ENCODE measurements around the gene TPSAB1.
"Not testable (repeated sequence)": the region's sequence is repeated elsewhere in the genome, so short reads cannot be mapped to it uniquely, and the experiment has no call there.

The TPSAB1 gene

DNA sequence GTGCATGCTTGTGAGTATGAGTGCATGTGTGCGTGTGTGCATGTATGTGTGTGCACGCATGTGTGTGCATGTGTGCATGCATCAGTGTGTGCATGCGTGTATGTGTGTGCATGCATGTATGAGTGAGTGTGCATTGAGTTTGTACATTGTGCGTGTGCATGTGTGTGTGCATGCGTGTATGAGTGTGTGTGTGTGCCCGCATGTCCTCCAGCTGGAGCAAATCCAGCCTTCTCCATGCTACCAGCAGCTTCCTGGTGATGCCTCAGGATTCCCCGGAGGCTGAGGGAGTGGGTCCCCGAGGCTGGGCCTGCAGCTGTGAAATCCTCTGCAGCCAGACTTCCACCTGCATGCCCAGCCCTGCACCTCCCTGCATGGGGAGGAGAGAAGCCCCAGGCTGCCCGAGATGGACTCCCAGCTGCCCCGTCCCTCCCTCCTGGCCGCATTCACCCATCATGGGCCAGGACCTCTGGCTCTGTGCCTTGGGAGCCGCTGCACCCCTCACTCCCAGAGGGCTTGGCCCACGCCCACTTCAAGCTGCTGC is 24.7 kb downstream of the TPSAB1 start:
- DNase-seq (ENCODE audit: low read depth in 2 of 2): no peak

DNA sequence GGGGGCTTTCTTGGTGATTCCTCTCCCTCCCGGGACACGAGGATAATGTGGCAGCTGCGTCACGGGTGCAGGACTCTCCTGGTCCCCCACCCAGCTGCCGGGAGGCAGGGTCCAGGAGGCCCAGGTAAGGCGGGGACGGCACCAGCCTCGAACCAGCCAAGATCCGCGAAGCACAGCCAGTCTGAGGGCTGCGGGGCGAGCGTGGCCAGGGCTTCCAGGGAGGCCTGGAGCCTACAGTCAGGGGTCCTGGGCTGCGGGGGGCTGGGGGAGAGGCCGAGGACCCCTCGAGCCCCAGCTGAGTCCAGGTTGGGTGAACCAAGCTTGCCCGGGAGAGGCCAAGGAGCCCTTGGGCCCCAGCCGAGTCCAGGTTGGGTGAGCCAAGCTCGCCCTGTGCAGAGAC is 25.3 kb downstream of the TPSAB1 start:
- DNase-seq (ENCODE audit: low read depth in 2 of 2): no peak

DNA sequence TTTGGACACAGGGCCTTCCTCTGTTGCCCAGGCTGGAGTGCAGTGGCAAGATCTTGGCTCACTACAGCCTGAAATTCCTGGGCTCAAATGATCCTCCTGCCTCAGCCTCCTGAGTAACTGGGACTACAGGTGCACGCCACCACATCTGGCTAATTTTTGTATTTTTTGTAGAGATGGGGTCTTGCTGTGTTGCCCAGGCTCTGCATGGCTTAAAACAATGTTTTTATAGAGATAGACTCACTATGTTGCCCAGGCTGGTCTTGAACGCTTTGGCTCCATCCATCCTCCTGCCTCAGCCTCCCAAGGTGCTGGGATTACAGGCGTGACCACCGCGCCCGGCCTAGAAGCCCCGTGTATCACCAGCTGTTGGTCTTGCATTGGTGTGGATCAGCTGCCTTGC is 28.9 kb downstream of the TPSAB1 start:
- DNase-seq (ENCODE audit: low read depth in 2 of 2): not testable (repeated sequence)

DNA sequence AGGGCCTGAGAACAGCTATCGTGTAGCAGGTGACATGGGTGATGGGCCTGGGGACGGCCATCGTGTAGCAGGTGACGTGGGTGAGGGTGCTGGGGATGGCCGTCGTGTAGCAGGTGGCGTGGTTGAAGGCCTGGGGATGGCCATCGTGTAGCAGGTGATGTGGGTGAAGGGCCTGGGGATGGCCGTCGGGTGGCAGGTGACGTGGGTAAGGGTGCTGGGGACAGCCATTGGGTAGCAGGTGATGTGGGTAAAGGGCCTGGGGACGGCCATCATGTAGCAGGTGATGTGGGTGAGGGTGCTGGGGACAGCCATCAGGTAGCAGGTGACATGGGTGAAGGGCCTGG is 30.8 kb downstream of the TPSAB1 start:
- DNase-seq (ENCODE audit: low read depth in 2 of 2): no peak

DNA sequence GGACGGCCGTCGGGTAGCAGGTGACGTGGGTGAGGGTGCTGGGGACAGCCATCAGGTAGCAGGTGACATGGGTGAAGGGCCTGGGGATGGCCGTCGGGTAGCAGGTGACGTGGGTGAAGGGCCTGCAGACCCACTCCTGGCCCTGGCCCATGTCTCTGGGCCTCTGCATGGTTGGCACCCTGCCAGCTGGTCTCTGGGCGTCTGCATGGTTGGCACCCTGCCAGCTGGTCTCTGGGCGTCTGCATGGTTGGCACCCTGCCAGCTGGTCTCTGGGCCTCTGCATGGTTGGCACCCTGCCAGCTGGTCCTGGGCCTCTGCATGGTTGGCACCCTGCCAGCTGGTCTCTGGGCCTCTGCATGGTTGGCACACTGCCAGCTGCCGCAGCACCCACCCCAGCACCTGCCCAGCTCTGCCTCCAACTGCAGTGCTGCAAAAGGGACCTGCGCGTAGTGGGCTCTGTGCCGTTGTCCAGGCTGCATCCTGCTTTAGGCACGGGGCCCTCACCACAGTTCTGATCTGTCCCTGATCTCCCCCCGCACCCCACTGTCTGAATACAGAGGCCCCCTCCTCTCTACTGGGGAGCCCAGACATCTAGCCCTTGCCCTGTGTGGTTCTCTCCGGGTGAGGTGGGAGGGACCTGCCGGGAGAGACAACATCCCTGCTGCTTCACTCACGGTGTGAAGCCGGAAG is 31.4 kb downstream of the TPSAB1 start:
- DNase-seq (ENCODE audit: low read depth in 2 of 2): not testable (repeated sequence)

DNA sequence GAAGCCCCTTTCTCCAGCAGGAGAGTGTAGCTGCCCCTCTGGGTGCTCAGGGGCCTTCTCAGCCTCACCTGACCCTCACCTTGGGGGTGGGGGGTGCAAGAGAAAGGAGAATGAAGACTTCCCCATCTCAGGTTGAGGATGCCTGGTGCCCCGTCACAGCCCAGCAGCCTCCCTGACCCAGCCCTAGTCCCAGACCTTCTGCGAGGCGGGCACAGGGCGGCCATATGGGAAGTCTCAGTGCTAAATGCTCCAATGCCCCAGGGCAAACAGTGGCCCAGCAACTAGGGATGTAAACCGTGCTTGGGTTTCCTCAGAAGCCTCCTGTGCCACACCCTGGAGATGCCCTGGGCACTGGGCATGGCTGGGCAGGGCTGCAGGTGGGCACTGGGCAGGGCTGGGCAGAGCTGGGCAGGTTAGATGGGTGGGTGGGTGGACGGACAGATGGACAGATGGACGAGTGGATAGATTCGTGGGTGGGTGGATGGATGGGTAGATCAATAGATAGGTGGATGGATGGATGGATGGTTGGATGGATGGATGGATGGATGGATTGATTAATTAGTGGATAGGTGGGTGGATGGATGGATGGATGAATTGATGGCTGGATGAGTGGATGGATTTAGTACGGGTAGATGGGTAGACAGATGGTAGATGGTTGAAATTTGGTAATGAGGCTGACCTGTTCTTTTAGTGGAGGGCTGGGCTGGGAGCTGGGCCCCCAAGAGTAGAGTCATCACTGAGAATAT is 32.1 kb downstream of the TPSAB1 start:
- DNase-seq (ENCODE audit: low read depth in 2 of 2): no peak

DNA sequence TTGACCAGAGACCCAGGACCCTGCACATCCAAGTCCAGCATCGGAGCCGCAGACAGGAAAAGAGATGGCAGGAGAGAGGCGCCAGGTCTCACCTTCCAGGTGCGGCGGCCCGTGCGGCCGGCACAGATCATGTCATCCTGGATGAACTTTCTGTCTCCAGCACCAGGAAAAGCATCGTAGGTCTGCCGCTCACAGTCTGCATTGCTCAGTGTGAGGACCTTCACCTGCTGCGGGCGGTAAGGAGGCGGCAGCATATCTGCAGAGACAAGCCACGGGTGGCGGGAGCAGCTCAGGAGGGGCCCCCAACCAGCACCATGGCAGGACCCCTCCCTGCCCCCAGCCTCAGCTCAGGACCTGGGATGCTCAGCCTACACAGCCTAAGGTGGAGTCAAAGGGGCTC is 33.3 kb downstream of the TPSAB1 start:
- DNase-seq (ENCODE audit: low read depth in 2 of 2): no peak

DNA sequence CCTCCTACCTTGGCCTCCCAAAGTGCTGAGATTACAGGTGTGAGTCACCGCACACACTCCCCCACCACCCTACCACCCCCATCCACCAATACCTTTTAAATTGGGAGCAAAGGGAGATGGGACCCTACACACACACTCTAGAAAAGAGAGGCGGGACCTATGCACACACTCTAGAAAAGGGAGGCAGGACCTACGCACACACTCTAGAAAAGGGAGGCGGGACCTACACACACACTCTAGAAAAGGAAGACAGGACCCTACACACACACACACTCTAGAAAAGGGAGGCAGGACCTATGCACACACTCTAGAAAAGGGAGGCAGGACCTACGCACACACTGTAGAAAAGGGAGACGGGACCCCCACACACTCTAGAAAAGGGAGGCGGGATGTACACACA is 34.3 kb downstream of the TPSAB1 start:
- DNase-seq (ENCODE audit: low read depth in 2 of 2): no peak

DNA sequence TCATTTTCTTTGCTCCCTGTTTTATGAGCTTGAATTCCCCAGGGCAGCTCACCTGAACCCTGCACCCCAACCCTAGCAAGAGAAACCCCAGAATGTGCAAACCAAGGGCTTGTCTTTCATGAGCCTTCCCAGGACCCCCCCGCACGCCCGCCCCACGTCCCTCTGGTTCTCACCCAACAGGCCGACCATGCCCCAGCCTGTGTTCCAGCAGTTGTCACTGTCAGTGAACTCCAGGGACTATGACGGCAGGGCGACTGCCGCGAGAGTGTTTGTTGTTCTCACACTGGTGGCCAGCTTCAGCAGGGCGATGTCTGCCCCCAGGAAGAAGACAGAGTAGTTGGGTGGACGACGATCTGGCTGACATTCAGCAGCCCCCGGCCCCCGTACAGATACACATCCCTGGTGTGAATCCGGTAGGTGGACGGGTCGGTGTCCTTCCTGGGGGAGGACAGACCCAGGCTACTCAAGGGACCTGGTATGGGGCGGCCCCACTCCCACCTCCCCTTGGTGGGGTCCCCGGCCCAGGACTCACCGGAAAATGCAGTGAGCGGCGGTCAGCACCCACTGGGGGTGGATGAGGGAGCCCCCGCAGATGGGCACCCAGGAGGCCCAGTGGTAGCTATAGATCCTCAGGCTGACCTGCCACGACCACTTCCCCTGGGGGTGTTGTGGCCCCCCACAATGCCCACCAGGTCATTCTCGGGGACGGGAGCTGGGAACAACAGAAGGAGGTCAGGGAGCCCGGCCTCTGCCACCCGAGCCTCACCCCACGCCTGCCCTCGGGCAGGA is 35.5 kb downstream of the TPSAB1 start:
- DNase-seq (ENCODE audit: low read depth in 2 of 2): no peak

DNA sequence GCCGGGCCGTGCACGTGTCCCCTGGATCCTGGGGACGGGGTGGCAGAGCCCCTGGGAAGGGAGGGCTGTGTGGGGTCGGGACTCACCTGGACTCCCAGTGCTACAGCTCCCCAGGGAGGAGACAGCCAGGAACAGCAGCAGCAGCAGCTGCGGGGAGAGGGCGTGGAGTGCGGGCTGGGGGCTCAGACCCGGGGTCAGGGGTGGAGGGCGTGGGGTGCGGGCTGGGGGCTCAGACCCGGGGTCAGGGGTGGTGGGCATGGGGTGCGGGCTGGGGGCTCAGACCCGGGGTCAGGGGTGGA is 36.0 kb downstream of the TPSAB1 start:
- no peak for DNase-seq (ENCODE audit: low read depth in 2 of 2)

DNA sequence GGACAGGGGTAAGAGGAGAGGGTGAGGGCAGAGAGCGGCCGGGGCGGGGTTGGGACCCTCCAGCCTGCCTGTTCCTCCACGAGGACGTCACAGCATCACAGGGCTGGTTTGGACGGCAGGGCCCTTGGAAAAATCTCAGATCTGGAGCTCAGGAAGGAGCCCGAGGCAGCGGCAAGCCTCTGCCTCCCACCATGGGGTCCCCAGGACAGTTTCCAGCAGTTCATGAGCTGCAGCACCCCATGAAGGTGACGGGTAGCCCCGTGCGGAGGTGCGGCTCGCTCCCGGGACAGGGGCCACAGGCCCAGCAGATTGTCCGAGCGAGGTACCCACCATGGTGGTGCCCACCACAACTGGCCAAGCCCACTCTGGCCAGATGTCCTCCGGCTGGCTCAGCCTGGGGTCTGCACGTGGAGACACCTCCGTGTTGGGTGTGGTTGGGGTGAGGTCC is 36.7 kb downstream of the TPSAB1 start:
- DNase-seq (ENCODE audit: low read depth in 2 of 2): no peak

DNA sequence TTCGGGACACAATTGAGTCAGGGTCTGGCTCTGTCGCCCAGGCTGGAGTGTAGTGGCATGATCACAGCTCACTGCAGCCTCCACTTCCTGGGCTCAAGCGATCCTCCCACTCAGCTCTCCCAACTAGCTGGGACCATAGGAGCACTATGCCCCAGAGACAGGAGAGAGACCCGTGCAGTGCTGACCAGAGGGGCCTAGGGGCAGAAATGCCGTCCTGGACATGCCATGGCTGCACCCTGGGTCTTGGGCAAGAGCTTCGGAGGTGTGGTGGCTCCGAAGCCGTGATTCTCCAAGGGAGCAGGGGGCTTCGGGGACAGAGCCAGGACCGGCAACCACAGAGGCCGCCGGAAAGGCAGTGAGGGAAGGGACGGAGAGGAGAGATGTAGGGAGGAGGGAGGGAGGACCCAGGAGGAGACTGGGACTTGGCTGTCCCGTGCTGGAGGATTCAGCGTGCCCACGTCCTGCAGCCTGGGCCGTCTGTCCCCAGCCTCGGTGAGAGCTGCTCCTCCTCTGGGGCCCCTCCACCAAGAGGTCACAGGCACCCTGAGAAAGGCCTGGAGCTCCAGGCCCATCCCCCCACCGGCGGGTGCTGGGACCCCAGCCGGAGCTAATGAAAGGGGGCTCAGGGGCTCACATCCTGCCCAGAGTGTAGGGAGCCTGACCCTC is 37.2 kb downstream of the TPSAB1 start:
- DNase-seq (ENCODE audit: low read depth in 2 of 2): no peak

DNA sequence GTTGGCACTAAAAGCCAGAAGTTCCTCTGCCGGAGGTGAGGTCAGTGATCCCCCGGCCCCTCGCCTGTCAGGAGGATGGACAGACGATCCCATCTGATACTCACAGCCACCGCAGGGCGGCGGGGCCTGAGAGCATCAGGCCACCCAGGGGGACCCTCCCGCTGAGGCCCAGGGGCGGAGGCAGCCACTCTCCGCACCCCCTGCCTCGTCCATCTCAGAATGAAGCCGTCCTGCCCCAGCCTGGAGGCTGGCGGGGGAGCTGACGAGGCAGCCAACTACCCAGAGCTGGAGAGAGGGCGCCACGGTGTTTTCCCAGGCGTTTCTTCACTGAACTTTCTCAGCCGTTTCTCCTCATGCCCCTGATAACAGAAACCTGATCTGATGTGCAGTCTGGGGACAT is 38.0 kb downstream of the TPSAB1 start:
- DNase-seq (ENCODE audit: low read depth in 2 of 2): no peak

DNA sequence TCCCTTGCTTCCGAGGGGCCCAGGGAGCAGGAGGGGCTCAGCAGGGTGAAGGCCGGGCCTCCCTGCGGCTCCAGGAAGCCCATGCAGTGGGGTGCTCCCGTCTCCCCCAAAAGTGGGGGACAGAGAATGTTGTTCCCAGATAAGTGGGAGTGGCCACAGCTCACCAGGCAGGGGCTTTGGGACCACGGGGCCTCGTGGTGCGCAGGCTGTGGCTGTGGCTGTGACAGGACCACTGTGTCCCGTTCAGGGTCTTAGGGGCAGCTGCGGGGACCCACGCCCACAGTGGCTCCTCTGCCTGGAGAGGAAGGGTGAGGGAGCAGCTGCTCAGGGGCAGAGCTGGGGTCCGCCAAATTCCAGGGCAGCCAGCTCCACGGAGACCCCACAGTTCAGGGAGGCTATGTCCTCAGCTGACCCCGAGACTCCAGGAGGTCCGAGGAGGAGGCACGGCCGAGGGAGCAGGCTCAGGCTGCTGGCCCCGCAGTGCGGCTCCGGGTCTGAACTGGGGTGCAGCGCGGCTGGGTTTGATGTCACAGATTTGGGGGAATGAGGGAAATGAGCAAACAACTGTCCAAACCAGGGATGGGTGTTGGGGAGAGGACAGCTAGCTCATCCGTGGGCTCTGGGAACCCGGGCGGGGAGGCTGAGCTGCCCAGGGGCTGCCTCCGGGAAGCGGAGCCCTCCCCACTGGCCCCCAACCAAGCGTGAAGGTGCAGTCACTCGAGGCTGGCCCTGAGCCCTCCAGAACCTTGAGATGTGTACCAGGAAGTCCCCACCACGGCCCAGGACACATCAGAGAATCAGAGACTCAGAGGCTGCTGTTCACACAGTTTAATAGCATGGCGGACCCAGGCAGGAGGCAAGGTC is 38.8 kb downstream of the TPSAB1 start:
- no peak for DNase-seq (ENCODE audit: low read depth in 2 of 2)

DNA sequence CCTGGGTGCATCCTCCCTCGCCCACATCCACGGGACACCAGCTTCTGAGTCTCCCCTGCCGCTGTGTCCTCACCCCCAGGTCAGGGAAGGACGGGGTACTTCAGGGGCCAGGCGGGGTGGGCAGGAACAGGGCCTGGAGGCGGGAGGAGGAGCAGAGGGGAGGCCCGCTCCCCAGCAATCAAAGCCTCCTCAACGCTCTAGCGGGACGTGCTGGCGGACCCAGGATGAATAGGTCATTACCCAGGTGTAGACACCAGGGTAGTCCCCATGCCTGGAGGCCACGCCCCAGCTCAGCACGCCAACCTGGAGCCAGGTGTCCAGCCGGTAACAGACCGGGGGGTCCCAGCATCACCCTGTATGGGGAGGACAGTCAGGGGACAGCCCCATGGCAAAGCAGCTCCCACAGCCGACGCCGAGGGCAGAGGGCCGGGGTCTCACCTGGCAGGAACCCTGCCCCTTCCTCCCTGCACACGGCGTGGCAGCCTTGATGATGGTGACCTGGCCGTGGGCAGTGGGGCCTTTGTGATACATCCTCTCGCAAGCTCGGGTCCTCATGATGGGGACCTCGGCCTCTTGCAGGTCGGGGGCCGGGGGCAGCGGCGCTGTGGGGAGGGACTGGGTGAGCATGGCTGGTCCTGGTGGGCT is 39.6 kb downstream of the TPSAB1 start:
- no peak for DNase-seq (ENCODE audit: low read depth in 2 of 2)

DNA sequence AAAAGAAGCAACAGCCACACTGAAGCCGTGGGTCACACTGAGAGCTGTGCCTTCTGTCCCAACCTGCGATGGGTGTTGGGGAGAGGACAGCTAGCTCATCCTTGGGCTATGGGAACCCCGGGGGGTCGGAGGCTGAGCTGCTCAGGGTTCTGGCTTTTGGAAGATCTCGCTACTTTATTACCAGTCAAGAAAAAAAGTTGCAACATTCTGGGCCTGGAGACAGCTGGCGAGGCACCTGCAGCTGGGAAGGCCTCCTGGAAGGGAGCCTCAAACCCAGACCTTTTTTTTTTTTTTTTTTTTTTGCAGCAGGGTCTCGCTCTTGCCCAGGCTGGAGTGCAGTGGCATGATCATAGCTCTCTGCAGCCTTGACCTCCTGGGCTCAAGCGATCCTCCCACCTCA is 40.3 kb downstream of the TPSAB1 start:
- no peak for DNase-seq (ENCODE audit: low read depth in 2 of 2)

DNA sequence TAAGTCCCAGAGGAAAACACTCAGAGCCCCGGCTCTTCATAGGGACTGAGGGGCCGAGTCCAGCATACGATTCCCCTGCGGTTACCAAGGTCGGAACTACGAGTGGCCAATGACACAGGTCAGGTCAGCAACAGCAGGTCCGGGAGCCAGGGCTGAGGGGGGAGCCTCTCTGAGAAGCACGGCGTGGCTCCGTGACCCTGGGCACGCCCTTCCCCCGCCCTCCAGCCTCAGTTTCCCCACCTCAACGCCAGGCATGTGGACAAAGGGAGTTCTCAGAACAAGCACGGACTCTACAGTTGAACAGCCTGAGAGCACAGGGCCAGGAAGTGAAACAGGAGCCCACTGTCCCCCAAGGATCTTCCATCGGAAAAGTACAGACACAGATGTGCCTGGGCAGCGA is 41.0 kb downstream of the TPSAB1 start:
- no peak for DNase-seq (ENCODE audit: low read depth in 2 of 2)

DNA sequence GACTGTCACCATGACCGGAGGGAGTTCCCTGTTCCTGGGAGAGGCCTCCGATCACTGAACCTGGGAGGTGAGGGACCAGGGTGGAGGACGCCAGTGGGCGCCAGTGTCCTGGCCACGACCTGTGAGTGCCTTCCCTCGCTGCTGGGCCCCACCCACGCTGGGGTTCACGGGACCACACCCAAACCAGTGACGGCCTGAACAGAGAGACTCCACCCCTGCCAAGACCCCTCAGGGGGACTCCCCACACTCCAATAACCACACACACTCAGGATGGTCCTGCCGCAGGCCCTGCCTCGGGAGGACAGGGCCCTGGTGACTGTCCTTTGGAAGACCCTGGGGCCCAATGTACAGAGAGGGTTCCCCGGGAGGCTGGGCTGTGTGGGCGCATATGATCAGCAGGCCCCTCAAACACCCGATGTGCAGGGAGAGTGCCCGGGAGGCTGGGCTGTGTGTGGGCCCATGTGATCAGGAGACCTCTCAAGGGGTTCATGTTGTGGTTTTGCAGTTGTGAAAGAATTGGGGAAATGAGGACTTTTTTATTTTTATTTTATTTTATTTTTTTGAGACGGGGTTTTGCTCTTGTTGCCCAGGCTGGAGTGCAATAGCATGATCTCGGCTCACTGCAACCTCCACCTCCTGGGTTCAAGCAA is 41.9 kb downstream of the TPSAB1 start:
- DNase-seq (ENCODE audit: low read depth in 2 of 2): no peak

DNA sequence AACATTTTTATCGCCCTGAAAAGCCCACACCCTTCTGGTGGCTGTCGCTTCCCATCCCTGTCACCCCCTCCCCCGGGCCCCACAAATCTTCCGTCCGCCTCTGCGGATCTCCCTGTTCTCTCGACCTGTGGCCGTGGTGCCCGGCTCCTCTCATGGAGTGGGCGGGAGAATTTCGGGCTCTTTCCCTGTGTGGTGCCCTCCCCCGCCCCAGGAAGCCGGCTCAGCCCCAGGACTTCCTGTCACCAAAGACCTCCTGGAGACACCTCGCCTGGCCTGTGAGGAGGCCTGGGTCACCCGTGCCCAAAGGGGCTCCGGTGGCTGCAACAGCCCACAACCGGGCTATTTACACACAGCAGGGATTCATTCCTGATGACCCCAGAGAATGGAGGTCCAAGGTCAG is 42.8 kb downstream of the TPSAB1 start:
- no peak for DNase-seq (ENCODE audit: low read depth in 2 of 2)

DNA sequence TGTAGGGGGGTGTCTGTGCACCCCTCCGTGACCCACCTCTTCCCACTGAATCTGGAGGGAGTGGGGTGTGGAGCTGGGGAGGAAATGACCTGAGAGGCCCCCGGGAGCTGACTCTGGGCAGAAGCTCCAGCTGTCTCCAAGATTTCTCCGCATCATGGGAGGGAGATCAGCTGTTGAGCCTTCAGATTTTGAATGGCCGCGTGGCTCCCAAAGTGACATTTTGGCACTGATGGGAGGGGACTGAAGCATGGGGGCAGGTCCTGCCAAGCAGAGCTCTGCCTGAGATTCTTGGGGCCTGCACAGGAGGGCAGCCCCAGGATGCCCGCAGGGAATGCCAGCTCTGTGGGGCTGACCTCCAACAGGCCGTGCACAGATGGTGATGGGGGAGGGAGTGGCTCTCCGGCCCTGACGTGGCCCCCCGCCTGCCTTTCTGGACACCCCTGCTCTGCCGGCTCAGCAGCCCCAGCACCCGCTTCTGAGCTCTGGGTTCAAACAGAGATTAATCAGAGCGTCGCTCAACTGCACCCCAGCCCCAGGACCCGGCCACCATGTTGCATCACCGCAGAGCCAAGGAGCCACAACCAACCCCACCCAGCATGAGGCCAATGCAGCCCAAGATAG is 43.6 kb downstream of the TPSAB1 start:
- DNase-seq (ENCODE audit: low read depth in 2 of 2): no peak
